Body of pancreas (tissue), 4 donors: Measurements from ENCODE around the gene SYT2.

ENCODE experiments used
- CTCF ChIP-seq, 7 experiments: fragments of 450-650 bp in 4 of 7; fragments of 200-600 bp in 3 of 7; sonication (generic) in 3 of 7; IDR thresholded peaks; one replicate each; pipeline ENCODE4 v1.5.1; 2016 to 2019; ENCODE audit warnings: antibody characterized with exemption in 7 of 7
- POLR2A ChIP-seq, 3 donors: fragments of 450-650 bp; IDR thresholded peaks; one replicate each; pipeline ENCODE4 v1.6.1; 2016; ENCODE audit warnings: antibody characterized with exemption in 3 of 3, mild to moderate bottlenecking in 2 of 3

GRCh38 chr1:202645097-202645476 lies 65.2 kb downstream of the SYT2 start:
- TF ChIP-seq CTCF (IDR thresholded peaks at IDR 0.05) = no peak
- no peak for TF ChIP-seq POLR2A (IDR thresholded peaks at IDR 0.05)
